Suppressor macrophage treated with lipopolysaccharide for 1 hour (primary cell): Measurements from ENCODE around the gene LCLAT1.

Source experiments
- DNase-seq, 3 donors: peaks; one replicate each; pipeline ENCODE4 v3.0.0-alpha.2; 2020 to 2022

The LCLAT1 gene

DNA sequence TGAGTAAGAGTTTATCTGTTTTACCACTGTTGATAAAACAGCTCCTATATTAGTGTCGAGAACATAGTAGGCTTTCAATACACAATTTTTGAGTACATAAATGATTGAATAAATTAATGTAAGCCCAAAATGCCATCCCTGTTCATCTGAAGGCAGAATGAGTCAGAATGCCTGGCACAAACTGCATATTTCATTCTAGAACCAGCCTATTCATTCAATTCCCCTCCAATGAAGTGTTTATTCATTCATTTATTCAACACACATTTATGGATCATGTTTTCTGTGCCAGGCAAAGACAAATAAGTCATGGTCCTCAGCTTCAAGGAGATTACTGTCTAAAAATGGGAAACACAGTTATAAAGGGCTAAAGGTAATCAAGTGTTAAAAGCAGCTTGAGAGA is 22.8 kb upstream of the LCLAT1 start:
- no peak for DNase-seq

GRCh38 chr2:30425326-30425725 is 21.7 kb upstream of the LCLAT1 start:
- no peak for DNase-seq

GRCh38 chr2:30427606-30428347 is 19.3 kb upstream of the LCLAT1 start:
- DNase-seq = no peak

- DNase-seq = no peak
Observed at GRCh38 chr2:30428348-30428662, 18.7 kb upstream of the LCLAT1 start.

DNA sequence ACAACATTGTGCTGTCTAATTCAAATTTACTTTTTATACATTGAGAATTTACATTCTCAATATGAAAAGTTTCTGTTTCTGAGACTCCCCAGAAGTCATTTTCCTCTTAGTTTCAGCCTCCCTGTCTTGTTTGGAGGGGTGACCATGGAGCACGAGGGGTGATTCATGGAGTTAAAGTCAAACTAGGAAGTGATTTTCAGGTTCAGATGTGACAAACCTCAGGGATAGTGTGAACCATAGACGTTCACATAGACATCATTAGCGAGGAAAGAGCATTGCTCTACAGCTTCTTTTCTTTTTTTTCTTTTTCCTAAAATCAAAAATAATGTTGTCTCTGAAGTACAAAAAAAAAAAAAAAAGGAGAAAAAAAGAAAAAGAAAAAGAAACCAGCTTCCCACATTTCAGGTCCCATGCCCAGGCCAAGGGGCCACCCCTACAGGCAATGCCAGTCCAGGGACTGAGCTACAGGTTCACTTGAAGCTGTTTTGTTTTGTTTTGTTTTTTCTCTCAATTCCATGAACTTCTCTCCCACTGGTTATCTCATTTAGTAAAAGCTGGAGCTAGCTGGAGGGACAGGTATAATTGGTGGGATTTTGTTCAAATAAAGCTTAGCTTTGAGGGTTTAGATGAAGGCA is 18.1 kb upstream of the LCLAT1 start:
- DNase-seq = peak in 1 of 3 donors; percentile 20

DNA sequence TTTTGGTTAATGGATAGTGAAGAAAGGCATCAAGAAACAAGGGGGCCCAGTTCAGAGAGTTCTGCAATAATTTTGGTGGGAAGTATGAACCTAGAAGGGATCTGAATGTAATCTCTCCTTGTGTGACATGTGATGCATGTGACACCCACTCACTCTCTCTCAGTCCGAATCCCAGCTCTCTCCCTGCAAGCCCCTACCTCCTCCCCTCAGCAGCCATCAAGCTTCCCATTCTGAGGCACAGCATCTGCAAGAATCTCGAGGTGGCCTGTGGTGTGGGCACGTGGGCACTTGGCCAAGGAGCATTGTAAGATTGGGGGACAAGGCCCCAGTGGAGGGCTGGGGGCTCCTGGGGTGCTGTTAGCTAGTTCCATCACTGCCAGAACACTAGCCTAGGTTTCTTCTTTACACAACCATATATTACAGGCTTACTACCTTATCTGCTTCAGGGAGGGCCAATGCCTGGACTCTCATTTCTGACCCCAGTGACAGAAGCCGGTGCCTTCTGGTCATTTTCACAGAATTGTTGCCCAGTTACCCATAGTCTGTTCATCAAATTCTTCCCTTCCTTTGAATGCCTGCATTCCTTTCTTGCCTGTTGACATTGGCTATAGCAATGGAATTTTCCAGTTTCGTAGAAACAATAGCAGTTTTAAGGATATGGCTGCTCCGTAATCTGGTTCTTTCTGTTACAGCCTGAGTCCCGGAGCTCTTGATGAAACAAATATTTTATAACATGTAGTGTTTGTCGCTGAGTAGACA is 13.3 kb upstream of the LCLAT1 start:
- no peak for DNase-seq

DNA sequence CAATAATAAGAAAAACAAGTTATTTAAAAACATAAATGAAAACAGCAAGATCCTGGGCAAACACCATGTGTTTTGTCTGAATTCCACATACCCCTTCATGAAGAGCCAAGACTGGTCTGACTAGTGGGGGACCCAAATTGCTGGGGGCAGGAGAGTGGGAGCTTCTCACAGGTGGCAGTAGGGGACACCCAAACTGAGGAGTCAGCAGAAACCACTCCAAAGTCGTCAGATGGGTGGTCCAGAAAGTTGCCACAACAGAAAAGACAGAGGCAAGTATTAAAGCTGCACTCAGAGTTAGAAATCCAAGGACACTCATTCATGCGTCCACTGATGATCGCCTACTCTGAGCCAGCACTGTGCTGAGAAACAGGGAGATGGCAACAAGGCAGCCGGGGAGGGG is 12.3 kb upstream of the LCLAT1 start:
- DNase-seq = no peak

GRCh38 chr2:30436859-30437435 is 10.1 kb upstream of the LCLAT1 start:
- DNase-seq = peak in 2 of 3 donors; percentile 43 to 44

GRCh38 chr2:30437809-30438548 is 9.1 kb upstream of the LCLAT1 start:
- peak in 1 of 3 donors; percentile 27 for DNase-seq

- DNase-seq = peak; percentile 49 to 55 (median 50)
Observed at GRCh38 chr2:30439296-30439695, 7.8 kb upstream of the LCLAT1 start.

- DNase-seq = no peak
Observed at GRCh38 chr2:30439879-30440278, 7.2 kb upstream of the LCLAT1 start.

- no peak for DNase-seq
Observed at GRCh38 chr2:30441023-30441422, 6.0 kb upstream of the LCLAT1 start.

DNA sequence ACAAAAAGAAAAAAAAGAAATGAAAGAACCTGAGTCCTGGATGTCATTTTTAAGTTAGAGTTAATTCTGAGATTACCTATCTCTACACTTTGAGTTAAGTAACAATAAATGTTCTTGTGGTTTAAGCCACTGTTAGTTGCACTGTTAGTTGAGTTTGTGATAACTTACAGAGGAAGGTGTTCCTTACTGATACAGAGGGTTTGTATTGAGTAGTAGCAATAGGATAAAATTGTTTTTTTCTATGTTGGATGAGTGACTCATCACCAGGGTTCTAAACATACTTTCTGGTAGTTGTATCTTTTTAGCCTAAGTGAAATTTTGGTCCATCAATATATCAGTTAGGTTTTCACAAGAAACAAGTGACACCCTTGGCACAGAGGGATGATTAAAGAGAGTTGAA is 4.0 kb upstream of the LCLAT1 start:
- DNase-seq = no peak

DNA sequence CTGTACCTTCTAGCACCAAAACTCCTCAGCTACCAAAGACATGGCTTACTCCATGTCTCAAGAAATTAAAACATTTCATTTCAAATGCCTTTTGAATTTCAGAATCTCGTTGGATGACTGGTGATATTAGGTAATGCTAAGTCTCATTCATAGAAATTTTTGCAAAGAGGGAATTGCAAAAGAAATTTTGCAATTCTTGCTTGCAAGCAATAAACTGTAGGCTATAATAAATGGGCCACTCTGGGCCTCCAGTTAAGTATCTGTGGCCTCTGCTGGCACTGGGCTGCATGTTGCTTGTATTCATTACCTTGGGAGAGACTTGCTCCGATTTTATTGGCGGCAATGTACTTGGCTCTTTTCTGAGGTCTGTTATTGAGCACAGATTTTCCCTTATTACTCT is 2.8 kb upstream of the LCLAT1 start:
- DNase-seq = peak in 2 of 3 donors; percentile 38 to 52

DNA sequence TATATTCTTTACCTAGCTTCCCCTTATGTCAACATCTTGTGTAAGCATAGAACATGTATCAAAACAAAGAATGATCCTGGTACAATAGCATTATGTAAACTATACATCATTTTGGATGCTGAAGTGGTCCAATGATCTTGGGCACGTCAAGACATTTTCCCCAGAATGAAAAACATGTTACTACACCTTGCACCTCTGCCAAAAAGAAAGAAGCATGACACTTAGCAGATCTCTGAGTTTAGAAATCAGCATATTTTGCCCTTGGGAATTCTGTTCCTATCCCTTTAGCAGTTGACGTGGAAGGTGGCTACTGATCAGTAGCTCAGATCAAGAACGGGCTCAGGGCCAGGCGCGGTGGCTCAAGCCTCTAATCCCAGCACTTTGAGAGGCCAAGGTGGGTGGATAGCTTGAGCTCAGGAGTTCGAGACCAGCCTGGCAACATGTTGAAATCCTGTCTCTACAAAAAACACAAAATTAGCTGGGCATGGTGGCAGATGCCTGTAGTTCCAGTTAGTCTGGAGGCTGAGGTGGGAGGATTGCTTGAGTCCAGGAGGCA is 1.7 kb upstream of the LCLAT1 start:
- DNase-seq = no peak

GRCh38 chr2:30446602-30447148 is 371 bp upstream of the LCLAT1 start:
- DNase-seq = no peak

DNA sequence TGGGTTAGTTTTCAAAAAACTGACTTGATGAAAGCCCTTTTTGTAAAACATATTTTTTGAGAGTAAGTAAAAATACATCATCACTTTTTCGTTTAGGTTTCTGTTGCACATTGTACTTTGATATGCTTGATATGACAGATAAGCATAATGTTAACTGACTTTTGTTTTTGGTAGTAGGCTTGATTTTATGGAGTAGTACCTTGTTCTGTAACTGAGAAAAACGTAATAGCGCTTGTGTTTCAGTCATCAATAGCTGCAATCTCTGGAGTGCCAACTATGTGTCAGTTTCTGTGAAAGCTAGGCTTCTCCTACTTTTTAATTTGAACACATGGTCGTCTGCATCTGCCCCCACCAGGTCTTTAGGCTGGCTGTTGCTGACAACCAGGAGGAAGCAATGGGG is 1.3 kb downstream of the LCLAT1 start:
- no peak for DNase-seq

- DNase-seq = no peak
Observed at GRCh38 chr2:30448866-30449265, 1.8 kb downstream of the LCLAT1 start.

DNA sequence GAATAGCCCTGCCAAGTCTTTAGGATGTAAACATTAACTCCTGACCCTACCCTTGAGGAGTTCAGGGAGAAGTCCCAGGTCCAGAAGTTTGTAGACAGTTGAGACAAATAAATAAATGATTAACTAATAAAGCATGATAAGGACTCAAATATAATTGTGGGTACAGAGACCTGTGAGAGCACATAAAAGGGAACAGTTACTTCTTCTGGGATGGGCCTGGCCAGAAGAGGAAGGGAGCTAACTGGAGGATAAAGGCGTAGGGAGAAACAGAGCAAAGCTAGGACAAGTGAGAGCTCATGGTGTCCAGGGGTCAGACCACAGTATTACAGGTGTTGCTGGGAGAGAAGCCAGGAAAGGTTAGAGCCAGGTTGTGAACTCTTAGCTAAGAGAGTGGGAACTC is 3.0 kb downstream of the LCLAT1 start:
- no peak for DNase-seq

DNA sequence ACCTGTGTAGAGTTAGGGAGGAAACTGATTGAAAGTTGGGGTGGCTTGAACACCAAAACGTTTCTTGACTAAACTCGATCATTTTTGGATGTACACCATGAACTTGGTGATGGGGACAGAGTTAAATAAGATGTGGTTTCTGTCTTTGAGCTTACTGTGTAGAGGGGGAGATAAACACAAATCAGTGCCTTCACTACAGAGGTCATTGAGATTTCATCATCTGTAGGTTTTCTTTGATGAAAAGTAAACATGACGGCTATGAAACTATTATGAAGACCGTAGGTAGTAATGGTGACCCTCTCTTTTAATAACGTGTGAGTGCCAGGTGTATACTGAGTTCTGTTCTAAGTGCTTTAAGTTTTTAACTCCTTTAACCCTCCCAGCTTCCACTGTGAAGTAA is 6.5 kb downstream of the LCLAT1 start:
- DNase-seq = no peak

DNA sequence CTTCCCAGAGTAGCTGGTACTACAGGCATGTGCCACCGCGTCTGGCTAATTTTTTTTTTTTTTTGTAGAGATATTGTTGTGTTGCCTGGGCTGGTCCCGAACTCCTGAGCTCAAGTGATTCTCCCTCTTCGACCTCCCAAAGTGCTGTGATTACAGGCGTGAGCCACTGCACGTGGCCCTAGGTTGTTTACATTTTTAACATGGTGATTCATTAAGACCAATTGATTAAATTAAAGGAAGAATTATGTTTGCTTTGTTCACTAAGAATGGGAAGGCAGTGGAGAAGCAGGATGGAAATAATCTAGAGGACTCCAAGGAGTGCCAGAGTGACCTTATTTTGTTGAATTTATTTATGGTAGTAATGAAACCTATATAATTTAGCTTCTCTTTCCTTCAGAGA is 7.5 kb downstream of the LCLAT1 start:
- no peak for DNase-seq

GRCh38 chr2:30455114-30455738 is 8.2 kb downstream of the LCLAT1 start:
- no peak for DNase-seq
